CD4-positive, alpha-beta memory T cell (primary cell): ENCODE data around the gene SLC6A17. TPM values are rescaled to one million over a fixed set of nuclear protein-coding genes. Genes with fewer than 3 reads are reported as not detected.

Experiments used
- CTCF ChIA-PET: fragments of 350-600 bp; sonication (Branson Sonifier 250); formaldehyde crosslinking; loops from one replicate; lab custom pipeline; 2021; ENCODE audit warnings: inconsistent platforms; ENCODE audit not compliant: partially characterized antibody; lab: Charles Lee
- POLR2A ChIA-PET: fragments of 350-600 bp; sonication (Branson Sonifier 250); formaldehyde crosslinking; loops from one replicate; lab custom pipeline; 2021; ENCODE audit not compliant: partially characterized antibody; lab: Charles Lee
- DNase-seq, 5 donors: peaks; one replicate each; pipeline versions ENCODE4 v3.0.0 to v3.0.0-alpha.2; 2020 to 2022; ENCODE audit warnings: mixed read lengths in 1 of 5
- H3K27ac ChIP-seq: one replicate; pipeline ENCODE4 v1.7.0; 2013; ENCODE audit warnings: low read depth, low read length
- H3K27me3 ChIP-seq: 2 replicates; pipeline ENCODE4 v1.7.0; 2013; ENCODE audit warnings: mild to moderate bottlenecking, low read length, moderate library complexity; ENCODE audit not compliant: insufficient read depth
- H3K36me3 ChIP-seq: 2 replicates; pipeline ENCODE4 v1.7.0; 2013; ENCODE audit warnings: mild to moderate bottlenecking, low read length, moderate library complexity; ENCODE audit not compliant: insufficient read depth
- H3K4me1 ChIP-seq: 2 replicates; pipeline ENCODE4 v1.7.0; 2013; ENCODE audit warnings: mild to moderate bottlenecking, low read length, moderate library complexity; ENCODE audit not compliant: insufficient read depth
- H3K4me3 ChIP-seq, 2 donors: one replicate each; pipeline ENCODE4 v1.7.0; 2013; ENCODE audit warnings: low read length in 2 of 2, mild to moderate bottlenecking in 1 of 2
- H3K9me3 ChIP-seq, 2 donors: one replicate each; pipeline ENCODE4 v1.7.0; 2013; ENCODE audit warnings: low read length in 2 of 2, control low read depth in 1 of 2; ENCODE audit not compliant: control insufficient read depth in 1 of 2
- H3K27ac Mint-ChIP-seq, 7 donors: one replicate each; pipeline ENCODE4 v1.8.0; 2020 to 2021; ENCODE audit warnings: mixed read lengths in 7 of 7, mild to moderate bottlenecking in 6 of 7, inconsistent platforms in 3 of 7, moderate library complexity in 3 of 7
- H3K27me3 Mint-ChIP-seq, 2 donors: one replicate each; pipeline ENCODE4 v1.8.0; 2020 to 2021; ENCODE audit warnings: mixed read lengths in 2 of 2
- H3K36me3 Mint-ChIP-seq, 2 donors: one replicate each; pipeline ENCODE4 v1.8.0; 2020 to 2021; ENCODE audit warnings: mixed read lengths in 2 of 2, inconsistent platforms in 1 of 2, mild to moderate bottlenecking in 1 of 2
- H3K4me1 Mint-ChIP-seq, 4 donors: one replicate each; pipeline ENCODE4 v1.8.0; 2020 to 2021; ENCODE audit warnings: mixed read lengths in 4 of 4, mild to moderate bottlenecking in 1 of 4
- H3K4me3 Mint-ChIP-seq, 8 donors: one replicate each; pipeline ENCODE4 v1.8.0; 2020 to 2021; ENCODE audit warnings: mixed read lengths in 8 of 8, mild to moderate bottlenecking in 7 of 8, moderate library complexity in 6 of 8, inconsistent platforms in 3 of 8
- H3K9me3 Mint-ChIP-seq, 8 donors: one replicate each; pipeline ENCODE4 v1.8.0; 2020 to 2021; ENCODE audit warnings: mixed read lengths in 8 of 8, mild to moderate bottlenecking in 5 of 8, inconsistent platforms in 3 of 8, moderate library complexity in 1 of 8
- intact Hi-C: fragments of 100-400 bp; cut with micrococcal nuclease; formaldehyde crosslinking; loops from one replicate; pipeline ENCODE4 v1.15.1; 2023
- polyA plus RNA-seq, 2 donors: library from polyadenylated mRNA; unstranded; fragments of 300-500 nt; fragmentation: Illumina TruSeq; gene quantifications; one replicate each; pipeline ENCODE4 v1.2.3, GENCODE V29; 2021
- total RNA-seq, 2 experiments: library from RNA; stranded (reverse); gene quantifications; one replicate each; pipeline ENCODE4 v1.2.3, GENCODE V29; 2021

Gene SLC6A17
- total and polyA plus RNA-seq, 4 experiments from 2014 or later: not detected

DNA sequence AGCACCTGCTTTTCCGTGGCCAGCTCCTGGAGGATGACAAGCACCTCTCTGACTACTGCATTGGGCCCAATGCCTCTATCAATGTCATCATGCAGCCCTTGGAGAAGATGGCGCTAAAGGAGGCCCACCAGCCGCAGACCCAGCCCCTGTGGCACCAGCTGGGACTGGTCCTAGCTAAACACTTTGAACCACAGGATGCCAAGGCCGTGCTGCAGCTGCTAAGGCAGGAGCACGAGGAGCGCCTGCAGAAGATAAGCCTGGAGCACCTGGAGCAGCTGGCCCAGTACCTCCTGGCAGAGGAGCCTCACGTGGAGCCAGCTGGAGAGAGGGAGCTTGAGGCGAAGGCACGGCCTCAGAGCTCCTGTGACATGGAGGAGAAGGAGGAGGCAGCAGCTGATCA lies 37.6 kb upstream of the SLC6A17 start:
- no peaks in the 10 kb centered on the region for H3K36me3 Mint-ChIP-seq
- DNase-seq: no peak
- POLR2A ChIA-PET: no interaction called here
- no peaks in the 10 kb centered on the region for H3K9me3 Mint-ChIP-seq
- H3K27ac Mint-ChIP-seq: peak overlapping the region in 1 of 7 donors; percentile 47
- Histone ChIP-seq H3K36me3 (no peaks in the 10 kb centered on the region), H3K4me1 (no peaks in the 10 kb centered on the region), H3K27me3 (peaks cover 4% of the 10 kb centered on the region), H3K27ac (no peak overlapping the region), H3K9me3 (no peaks in the 10 kb centered on the region), H3K4me3 (no peak overlapping the region)
- H3K27me3 Mint-ChIP-seq: peaks cover 20 to 40% of the 10 kb centered on the region in 2 donors
- intact Hi-C loops: no loop called here
- H3K4me1 Mint-ChIP-seq: no peaks in the 10 kb centered on the region
- CTCF ChIA-PET: interaction anchor here (0.6 to 1.5 kb wide), 4 partner anchors 10 to 105 kb away, joined by 3 to 5 read pairs (median 3); no protein-coding TSS in a partner anchor
- H3K4me3 Mint-ChIP-seq: no peak overlapping the region

DNA sequence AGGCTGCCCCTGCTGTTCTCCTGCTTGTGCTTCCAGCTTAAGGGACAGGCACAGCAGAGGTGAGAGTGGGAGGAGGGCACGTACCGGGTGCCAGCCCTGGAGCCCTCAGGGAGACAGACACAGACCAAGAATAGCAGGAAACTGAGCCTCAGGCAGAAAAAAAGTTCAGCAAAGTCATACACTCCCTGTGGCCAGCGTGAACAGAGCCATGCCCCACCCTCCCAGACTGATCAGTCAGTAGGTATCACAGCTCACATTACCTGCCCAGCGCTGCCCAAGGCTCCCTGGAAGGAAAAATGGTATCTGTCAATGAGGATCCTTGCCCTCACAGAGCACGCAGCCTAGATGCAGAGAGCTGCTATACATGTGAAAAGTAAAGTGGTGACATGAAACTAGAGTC lies 36.7 kb upstream of the SLC6A17 start:
- Mint-ChIP-seq H3K36me3 (no peaks in the 10 kb centered on the region), H3K4me1 (no peaks in the 10 kb centered on the region), H3K4me3 (no peak overlapping the region), H3K27ac (no peak overlapping the region), H3K27me3 (peaks cover 20 to 43% of the 10 kb centered on the region in 2 donors), H3K9me3 (no peaks in the 10 kb centered on the region)
- H3K36me3 ChIP-seq: no peaks in the 10 kb centered on the region
- H3K4me3 ChIP-seq: no peak overlapping the region
- peaks cover 4% of the 10 kb centered on the region for H3K27me3 ChIP-seq
- intact Hi-C loops: no loop called here
- no peak for DNase-seq
- CTCF ChIA-PET: interaction anchor here (0.9 to 1.3 kb wide), 3 partner anchors 8 to 11 kb away, joined by 3 to 4 read pairs (median 3); no protein-coding TSS in a partner anchor
- no peak overlapping the region for H3K27ac ChIP-seq
- no peaks in the 10 kb centered on the region for H3K9me3 ChIP-seq
- POLR2A ChIA-PET: no interaction called here
- H3K4me1 ChIP-seq: no peaks in the 10 kb centered on the region

DNA sequence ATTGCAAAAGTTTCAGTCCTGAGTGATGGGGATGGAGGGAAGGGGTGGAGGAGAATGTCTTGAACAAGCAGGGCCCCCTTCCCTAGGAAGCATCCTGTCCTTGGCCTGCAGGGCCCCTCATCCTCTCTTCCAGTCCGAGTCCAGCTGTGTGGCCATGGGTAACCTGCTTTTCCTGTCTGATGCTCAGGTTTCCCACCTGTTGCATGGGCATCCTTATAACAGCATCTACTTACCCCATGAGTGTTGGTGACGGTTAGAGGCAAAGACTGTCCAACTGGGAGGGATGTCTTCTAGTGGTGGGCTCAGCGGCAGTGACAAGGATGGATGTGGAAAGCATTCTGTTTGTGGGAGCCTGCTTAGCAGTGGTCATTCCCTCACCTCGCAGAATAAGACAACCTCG lies 36.1 kb upstream of the SLC6A17 start:
- Histone ChIP-seq H3K4me3 (no peak overlapping the region), H3K27ac (no peak overlapping the region), H3K4me1 (no peaks in the 10 kb centered on the region), H3K27me3 (peaks cover 4% of the 10 kb centered on the region), H3K36me3 (no peaks in the 10 kb centered on the region), H3K9me3 (no peaks in the 10 kb centered on the region)
- no peak overlapping the region for H3K4me3 Mint-ChIP-seq
- POLR2A ChIA-PET: no interaction called here
- H3K36me3 Mint-ChIP-seq: no peaks in the 10 kb centered on the region
- peaks cover 19 to 40% of the 10 kb centered on the region in 2 donors for H3K27me3 Mint-ChIP-seq
- no peak overlapping the region for H3K27ac Mint-ChIP-seq
- intact Hi-C loops: no loop called here
- H3K4me1 Mint-ChIP-seq: no peaks in the 10 kb centered on the region
- CTCF ChIA-PET: interaction anchor here (0.9 to 1.3 kb wide), 2 partner anchors 9 kb away, joined by 3 to 4 read pairs; no protein-coding TSS in a partner anchor
- DNase-seq: no peak
- H3K9me3 Mint-ChIP-seq: no peaks in the 10 kb centered on the region

DNA sequence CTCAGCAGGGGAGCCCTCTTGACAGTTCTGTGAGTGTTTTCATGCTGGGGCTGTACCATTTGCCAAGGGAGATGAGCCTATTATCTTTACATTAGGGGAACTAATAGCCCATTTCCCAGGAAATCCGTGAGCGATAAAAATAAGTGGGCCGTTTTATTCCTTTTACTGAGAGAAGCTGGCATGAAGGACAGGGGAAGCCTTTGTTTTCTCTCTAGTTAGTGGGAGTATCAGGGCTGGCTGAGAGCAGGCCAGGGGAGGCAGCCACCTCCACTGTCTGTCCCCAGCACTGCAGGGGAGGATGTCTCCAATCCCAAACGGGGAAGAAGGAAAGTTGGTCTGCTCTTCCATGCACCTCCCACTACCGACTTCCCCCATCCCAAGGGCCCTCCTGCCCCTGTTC lies 35.5 kb upstream of the SLC6A17 start:
- Mint-ChIP-seq H3K36me3 (no peaks in the 10 kb centered on the region), H3K4me3 (no peak overlapping the region), H3K27ac (no peak overlapping the region), H3K27me3 (peaks cover 16 to 35% of the 10 kb centered on the region in 2 donors), H3K9me3 (no peaks in the 10 kb centered on the region), H3K4me1 (no peaks in the 10 kb centered on the region)
- H3K36me3 ChIP-seq: no peaks in the 10 kb centered on the region
- no peaks in the 10 kb centered on the region for H3K9me3 ChIP-seq
- H3K27ac ChIP-seq: no peak overlapping the region
- H3K27me3 ChIP-seq: peaks cover 4% of the 10 kb centered on the region
- POLR2A ChIA-PET: no interaction called here
- intact Hi-C loops: no loop called here
- no peak overlapping the region for H3K4me3 ChIP-seq
- CTCF ChIA-PET: interaction anchor here (1.2 to 1.3 kb wide), 2 partner anchors 9 kb away, joined by 3 to 4 read pairs; no protein-coding TSS in a partner anchor
- H3K4me1 ChIP-seq: no peaks in the 10 kb centered on the region
- no peak for DNase-seq

DNA sequence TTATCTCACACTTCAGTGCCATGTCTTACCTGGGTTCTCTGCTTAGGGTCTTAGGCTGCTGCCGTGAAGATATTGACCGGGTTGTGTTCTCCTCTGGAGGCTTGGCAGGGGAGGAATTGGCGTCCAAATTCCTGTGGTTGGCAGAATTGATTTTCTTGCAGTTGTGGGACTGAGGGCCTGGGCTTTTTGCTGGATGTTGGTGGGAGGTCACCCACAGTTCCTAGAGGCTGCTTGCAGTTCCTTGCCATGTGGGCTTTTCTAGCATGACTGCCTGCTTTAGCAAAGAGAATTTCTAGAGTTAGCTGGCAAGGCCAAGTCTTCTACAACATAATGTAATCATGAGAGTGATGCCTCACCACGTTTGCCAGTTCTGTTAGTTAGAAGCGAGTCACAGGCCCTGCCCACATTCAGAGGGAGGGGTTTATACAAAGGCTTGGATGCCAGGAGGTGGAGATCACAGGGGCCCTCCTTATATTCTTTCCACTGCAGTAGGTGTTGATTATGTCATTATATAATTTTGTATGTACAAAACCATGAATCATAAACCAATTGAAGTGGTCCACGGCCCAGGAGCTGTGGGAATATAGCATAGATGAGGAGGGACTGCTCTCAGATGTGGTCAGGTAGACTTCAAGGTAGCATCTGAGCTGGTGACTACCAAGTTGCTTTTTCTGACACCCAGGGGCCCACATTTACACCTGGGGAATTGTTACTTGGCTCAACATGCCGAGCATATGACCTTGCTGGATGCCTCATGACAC lies 31.5 kb upstream of the SLC6A17 start:
- Mint-ChIP-seq H3K9me3 (peaks cover 0 to 6% (median 3%) of the 10 kb centered on the region in 8 donors), H3K4me1 (peaks cover 0 to 5% (median 2%) of the 10 kb centered on the region in 4 donors), H3K27ac (peak overlapping the region in 2 of 7 donors; percentile 10 to 56), H3K27me3 (peaks cover 14 to 23% of the 10 kb centered on the region in 2 donors), H3K4me3 (no peak overlapping the region), H3K36me3 (no peaks in the 10 kb centered on the region)
- no peak overlapping the region for H3K4me3 ChIP-seq
- no peaks in the 10 kb centered on the region for H3K9me3 ChIP-seq
- ChIA-PET CTCF (interaction anchor here (1.3 to 2.4 kb wide), 2 partner anchors 15 to 16 kb away, joined by 3 to 20 read pairs; no protein-coding TSS in a partner anchor), POLR2A (no interaction called here)
- H3K27me3 ChIP-seq: peaks cover 4% of the 10 kb centered on the region
- no peaks in the 10 kb centered on the region for H3K36me3 ChIP-seq
- DNase-seq: no peak
- H3K4me1 ChIP-seq: no peaks in the 10 kb centered on the region
- intact Hi-C loops: no loop called here
- no peak overlapping the region for H3K27ac ChIP-seq

DNA sequence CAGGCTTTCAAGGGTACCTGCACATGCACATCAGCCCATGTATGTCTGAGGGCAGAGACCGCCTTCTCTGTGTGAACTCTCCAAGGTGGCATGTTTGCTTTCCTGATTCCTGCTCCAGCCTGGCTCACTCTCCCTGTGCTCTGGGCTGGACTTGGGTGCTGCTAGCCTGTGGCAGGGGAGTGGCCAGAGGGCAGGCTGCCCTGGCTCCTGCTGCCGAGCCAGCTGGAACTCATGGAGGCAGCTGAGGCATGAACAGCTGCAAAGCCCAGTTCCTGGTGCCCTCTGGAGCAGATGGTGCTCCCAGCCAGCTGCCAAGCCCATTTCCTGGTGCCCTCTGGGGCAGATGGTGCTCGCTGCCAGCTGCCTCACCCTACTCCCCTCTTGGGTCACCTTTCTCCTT lies 30.5 kb upstream of the SLC6A17 start:
- no peak for DNase-seq
- CTCF ChIA-PET: no interaction called here

DNA sequence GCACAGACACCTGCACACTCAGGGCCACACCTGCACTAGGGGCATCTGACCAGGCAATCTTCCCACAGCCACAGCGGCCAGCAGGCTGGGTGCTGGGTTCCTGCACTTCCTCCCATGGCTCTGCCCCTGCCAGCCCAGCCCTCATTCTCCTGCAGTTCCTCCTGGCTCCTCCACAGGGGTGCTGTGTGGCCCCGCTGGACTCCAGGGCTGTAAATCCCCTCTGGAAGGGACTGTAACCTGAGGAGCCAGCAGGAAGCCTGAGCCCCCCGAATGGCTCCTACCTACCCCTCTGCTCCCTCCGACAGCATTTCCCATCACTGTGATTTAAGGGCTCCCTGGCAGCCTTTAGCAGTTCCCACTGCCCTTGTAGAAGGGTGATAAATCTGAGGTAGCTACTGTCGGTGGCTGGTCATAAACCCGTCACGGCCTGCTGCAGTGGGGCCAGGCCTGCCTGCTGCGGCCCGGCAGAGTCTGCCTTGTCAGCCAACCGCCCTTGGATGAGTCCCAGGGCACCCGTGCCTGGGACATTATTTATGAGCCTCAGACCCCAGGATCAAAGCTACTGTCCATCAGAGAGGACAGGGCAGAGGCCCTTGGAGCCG lies 29.2 kb upstream of the SLC6A17 start:
- no peaks in the 10 kb centered on the region for H3K36me3 Mint-ChIP-seq
- CTCF ChIA-PET: no interaction called here
- Histone ChIP-seq H3K27me3 (peaks cover 4% of the 10 kb centered on the region), H3K4me3 (no peak overlapping the region), H3K27ac (no peak overlapping the region), H3K36me3 (no peaks in the 10 kb centered on the region), H3K4me1 (no peaks in the 10 kb centered on the region), H3K9me3 (no peaks in the 10 kb centered on the region)
- POLR2A ChIA-PET: no interaction called here
- peaks cover 2 to 19% (median 7%) of the 10 kb centered on the region in 8 donors for H3K9me3 Mint-ChIP-seq
- no peak overlapping the region for H3K4me3 Mint-ChIP-seq
- no peak for DNase-seq
- peak overlapping the region in 1 of 7 donors; percentile 38 for H3K27ac Mint-ChIP-seq
- peaks cover 0 to 5% (median 2%) of the 10 kb centered on the region in 4 donors for H3K4me1 Mint-ChIP-seq
- H3K27me3 Mint-ChIP-seq: peaks cover 13 to 24% of the 10 kb centered on the region in 2 donors
- intact Hi-C loops: no loop called here

More for the DNA sequence above, 30.5 kb upstream of the SLC6A17 start:
- intact Hi-C loops: no loop called here
- Mint-ChIP-seq H3K9me3 (peaks cover 0 to 8% (median 7%) of the 10 kb centered on the region in 8 donors), H3K27ac (peak overlapping the region in 1 of 7 donors; percentile 58), H3K4me3 (no peak overlapping the region), H3K27me3 (peaks cover 14 to 22% of the 10 kb centered on the region in 2 donors), H3K36me3 (no peaks in the 10 kb centered on the region), H3K4me1 (peaks cover 0 to 5% (median 2%) of the 10 kb centered on the region in 4 donors)
- POLR2A ChIA-PET: no interaction called here
- no peaks in the 10 kb centered on the region for H3K36me3 ChIP-seq
- peaks cover 4% of the 10 kb centered on the region for H3K27me3 ChIP-seq
- no peak overlapping the region for H3K27ac ChIP-seq
- H3K4me1 ChIP-seq: no peaks in the 10 kb centered on the region
- H3K9me3 ChIP-seq: no peaks in the 10 kb centered on the region
- H3K4me3 ChIP-seq: no peak overlapping the region
